ENCODE data around the gene ARMH3.

ARMH3 gene

DNA sequence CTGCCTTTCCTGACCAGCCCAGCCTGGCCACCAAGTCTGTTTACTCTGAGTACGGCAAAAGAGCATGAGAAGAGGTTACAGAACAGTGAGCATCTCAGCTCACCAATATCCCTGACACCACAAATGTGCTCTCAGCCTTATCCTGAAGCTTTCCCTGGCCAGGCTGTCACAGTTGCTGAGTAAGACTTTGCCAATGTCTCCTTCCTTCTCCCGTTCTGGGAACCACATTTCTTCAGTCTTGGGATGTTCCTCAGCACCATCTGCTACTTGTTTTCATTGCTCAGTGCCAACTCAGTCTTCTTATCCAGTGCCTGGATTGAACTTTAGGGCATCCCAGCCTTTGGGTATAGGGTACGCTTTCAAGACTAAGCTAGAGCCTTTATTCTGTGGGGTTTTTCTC lies 205.2 kb downstream of the ARMH3 start:
- H3K4me3 ChIP-seq (ENCODE audit: low read depth, low read length) = no peak overlapping the region
- DNase-seq (ENCODE audit: low read depth) = no peak
- no peak for TF ChIP-seq CTCF (IDR thresholded peaks at IDR 0.05; ENCODE audit: low read depth, low read length)
- TF ChIP-seq MAX (IDR thresholded peaks at IDR 0.05; ENCODE audit: low read depth, low read length) = no peak

DNA sequence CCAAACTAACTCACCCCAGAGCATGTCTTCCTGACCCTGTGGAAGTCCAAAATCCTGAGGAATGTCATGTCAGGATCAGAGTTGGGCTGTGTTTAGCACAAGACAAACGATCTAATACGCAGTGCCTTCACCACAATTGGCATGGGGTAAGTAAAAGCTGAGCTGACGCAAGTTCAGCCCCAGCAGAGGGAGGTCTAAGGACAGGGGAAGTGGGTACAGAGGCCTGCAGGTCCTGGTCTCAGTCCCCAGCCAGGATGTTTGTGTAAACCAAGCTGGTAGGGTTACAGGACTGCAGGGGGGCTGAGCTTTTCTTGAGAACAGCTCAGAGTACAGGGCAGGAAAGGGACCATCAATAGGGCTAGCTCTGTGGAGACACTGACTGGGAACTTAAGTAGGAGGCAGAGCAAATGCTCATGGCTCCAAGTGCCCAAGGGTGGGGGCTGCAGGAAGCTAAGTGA lies 207.1 kb downstream of the ARMH3 start:
- peak; percentile 90 for DNase-seq (ENCODE audit: low read depth)
- TF ChIP-seq POLR2A (IDR thresholded peaks at IDR 0.05; ENCODE audit: extremely low read depth, insufficient read length) = no peak
- TF ChIP-seq MAX (IDR thresholded peaks at IDR 0.05; ENCODE audit: low read depth, low read length) = 0 out of 2 replicates have a peak, but pooled peaks have one; percentile 19
- no peak overlapping the region for H3K4me3 ChIP-seq (ENCODE audit: low read depth, low read length)

GRCh38 chr10:101848408-101848807 lies 207.6 kb downstream of the ARMH3 start:
- TF ChIP-seq MYC (IDR thresholded peaks at IDR 0.05; ENCODE audit: low read depth, low read length) (no peak), MAX (IDR thresholded peaks at IDR 0.05; ENCODE audit: low read depth, low read length) (no peak), POLR2A (IDR thresholded peaks at IDR 0.05; ENCODE audit: extremely low read depth, insufficient read length) (no peak), CTCF (IDR thresholded peaks at IDR 0.05; ENCODE audit: low read depth, low read length) (no peak)
- no peak overlapping the region for H3K4me3 ChIP-seq (ENCODE audit: low read depth, low read length)
- DNase-seq (ENCODE audit: low read depth) = peak; percentile 54

DNA sequence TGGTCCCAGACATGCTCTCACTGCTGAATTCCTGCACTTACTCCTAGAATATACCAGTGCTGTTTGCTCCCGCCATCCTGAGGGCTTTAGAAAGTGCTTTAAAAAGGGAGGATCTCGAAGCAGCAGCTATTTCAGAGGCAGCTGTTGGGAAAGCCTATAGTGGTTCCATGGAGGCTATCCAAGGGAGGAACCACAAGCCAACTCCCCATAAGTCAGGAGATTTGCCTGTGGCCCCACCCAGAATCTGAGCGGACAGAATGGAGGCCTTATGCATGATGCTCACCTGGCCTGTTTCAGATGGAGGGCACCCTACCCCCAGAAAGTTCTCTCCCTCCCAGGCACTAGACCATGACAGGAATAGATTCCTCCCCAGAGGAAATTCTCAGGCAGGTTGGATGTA lies 210.1 kb downstream of the ARMH3 start:
- no peak for DNase-seq (ENCODE audit: low read depth)
- no peak overlapping the region for H3K4me3 ChIP-seq (ENCODE audit: low read depth, low read length)
- TF ChIP-seq MAX (IDR thresholded peaks at IDR 0.05; ENCODE audit: low read depth, low read length) (no peak), MYC (IDR thresholded peaks at IDR 0.05; ENCODE audit: low read depth, low read length) (no peak), POLR2A (IDR thresholded peaks at IDR 0.05; ENCODE audit: extremely low read depth, insufficient read length) (no peak), CTCF (IDR thresholded peaks at IDR 0.05; ENCODE audit: low read depth, low read length) (no peak)

GRCh38 chr10:101843032-101844021 lies 212.6 kb downstream of the ARMH3 start, which contains the start of gene KCNIP2:
TSS of gene KCNIP2 (minus strand) at chr10:101843800. CDS start at chr10:101843568, 232 bp downstream.
- peak; percentile 5; the same call in 1 of the 2 replicates for TF ChIP-seq MAX (IDR thresholded peaks at IDR 0.05; ENCODE audit: low read depth, low read length)
- no peak for TF ChIP-seq POLR2A (IDR thresholded peaks at IDR 0.05; ENCODE audit: extremely low read depth, insufficient read length)
- no peak for TF ChIP-seq MYC (IDR thresholded peaks at IDR 0.05; ENCODE audit: low read depth, low read length)
- peak; percentile 45 for TF ChIP-seq CTCF (IDR thresholded peaks at IDR 0.05; ENCODE audit: low read depth, low read length)
- H3K4me3 ChIP-seq (ENCODE audit: low read depth, low read length) = no peak within 1 kb of the TSS
- peak; percentile 73 for DNase-seq (ENCODE audit: low read depth)

GRCh38 chr10:101841826-101842225 lies 214.1 kb downstream of the ARMH3 start:
- TF ChIP-seq CTCF (IDR thresholded peaks at IDR 0.05; ENCODE audit: low read depth, low read length) (no peak), MYC (IDR thresholded peaks at IDR 0.05; ENCODE audit: low read depth, low read length) (no peak), MAX (IDR thresholded peaks at IDR 0.05; ENCODE audit: low read depth, low read length) (no peak), POLR2A (IDR thresholded peaks at IDR 0.05; ENCODE audit: extremely low read depth, insufficient read length) (no peak)
- no peak overlapping the region for H3K4me3 ChIP-seq (ENCODE audit: low read depth, low read length)

More at GRCh38 chr10:101841826-101842225, 214.1 kb downstream of the ARMH3 start:
- DNase-seq (ENCODE audit: low read depth) = no peak
